Tibial nerve (tissue), 4 donors: ENCODE results near the gene PTGR3.

Source experiments
- CTCF ChIP-seq, 5 experiments: fragments of 200-600 bp in 3 of 5; fragments of 450-650 bp in 2 of 5; sonication (generic) in 3 of 5; IDR thresholded peaks; one replicate each; pipeline ENCODE4 v1.5.1; 2016 to 2019; ENCODE audit warnings: antibody characterized with exemption in 5 of 5, mild to moderate bottlenecking in 3 of 5, moderate library complexity in 2 of 5
- EP300 ChIP-seq, 2 donors: sonication (generic); formaldehyde crosslinking; IDR thresholded peaks; one replicate each; pipeline ENCODE4 v1.6.1; 2017; ENCODE audit warnings: antibody characterized with exemption in 2 of 2, mild to moderate bottlenecking in 1 of 2
- POLR2A ChIP-seq, 2 donors: fragments of 450-650 bp; IDR thresholded peaks; one replicate each; pipeline ENCODE4 v1.6.1; 2017; ENCODE audit warnings: antibody characterized with exemption in 2 of 2, mild to moderate bottlenecking in 2 of 2, moderate library complexity in 2 of 2

GRCh38 chr18:75218065-75218923 lies 9.4 kb upstream of the PTGR3 start:
- TF ChIP-seq CTCF (IDR thresholded peaks at IDR 0.05) (no peak), EP300 (IDR thresholded peaks at IDR 0.05) (no peak), POLR2A (IDR thresholded peaks at IDR 0.05) (no peak)
